Keratinocyte (primary cell): ENCODE data around the gene RGS6. TPM values are rescaled to one million over a fixed set of nuclear protein-coding genes. Genes with fewer than 3 reads are reported as not detected.

Source experiments
- DNase-seq: peaks from one replicate; pipeline ENCODE4 v3.0.0-alpha.2; 2011; ENCODE audit warnings: low read depth, missing footprints, low spot score
- FAIRE-seq: peaks from 2 replicates; lab custom pipeline; 2011; peaks lifted over from hg19 to GRCh38; lab: Jason Lieb, UNC
- H2AFZ ChIP-seq: 2 replicates; pipeline ENCODE4 v1.6.0; 2012; ENCODE audit warnings: low read length, control low read depth, inconsistent platforms; ENCODE audit not compliant: control insufficient read depth
- H3K27ac ChIP-seq: 2 replicates; pipeline ENCODE4 v1.5.1; 2011; ENCODE audit warnings: low read length; ENCODE audit not compliant: control insufficient read depth, insufficient read depth
- H3K27me3 ChIP-seq: 3 replicates; pipeline ENCODE4 v1.6.0; 2011; ENCODE audit warnings: low read length; ENCODE audit not compliant: control insufficient read depth, insufficient read depth; ENCODE audit errors: extremely low read depth
- H3K36me3 ChIP-seq, 2 experiments: 2 replicates in 1 of 2; 3 replicates in 1 of 2; pipeline ENCODE4 v1.5.1; 2011; ENCODE audit warnings: low read length in 2 of 2, mild to moderate bottlenecking in 1 of 2; ENCODE audit not compliant: control insufficient read depth in 2 of 2, insufficient read depth in 2 of 2; ENCODE audit errors: extremely low read depth in 1 of 2
- H3K4me1 ChIP-seq: 3 replicates; pipeline ENCODE4 v1.5.1; 2011; ENCODE audit warnings: low read length; ENCODE audit not compliant: control insufficient read depth, insufficient read depth; ENCODE audit errors: extremely low read depth
- H3K4me2 ChIP-seq: 3 replicates; pipeline ENCODE4 v1.6.0; 2011; ENCODE audit warnings: low read depth, low read length; ENCODE audit not compliant: control insufficient read depth, insufficient read depth; ENCODE audit errors: extremely low read depth
- H3K4me3 ChIP-seq, 3 experiments: fragments of 200-600 bp in 1 of 3; sonication (generic) in 1 of 3; 2 replicates in 2 of 3; 3 replicates in 1 of 3; pipeline ENCODE4 v1.5.1; 2011 to 2016; ENCODE audit warnings: low read length in 3 of 3, mild to moderate bottlenecking in 3 of 3, control low read depth in 2 of 3, inconsistent platforms in 1 of 3, low read depth in 1 of 3, mixed read lengths in 1 of 3, mixed run types in 1 of 3, moderate library complexity in 1 of 3; ENCODE audit not compliant: control insufficient read depth in 2 of 3, insufficient read depth in 2 of 3; ENCODE audit errors: extremely low read depth in 1 of 3
- H3K79me2 ChIP-seq: 2 replicates; pipeline ENCODE4 v1.6.0; 2012; ENCODE audit warnings: low read length; ENCODE audit not compliant: control insufficient read depth, insufficient read depth
- H3K9ac ChIP-seq: 3 replicates; pipeline ENCODE4 v1.6.0; 2011; ENCODE audit warnings: low read length; ENCODE audit not compliant: control insufficient read depth, insufficient read depth; ENCODE audit errors: extremely low read depth
- H3K9me1 ChIP-seq: 3 replicates; pipeline ENCODE4 v1.6.0; 2011; ENCODE audit warnings: low read length; ENCODE audit not compliant: control insufficient read depth, insufficient read depth; ENCODE audit errors: extremely low read depth
- H3K9me3 ChIP-seq: 2 replicates; pipeline ENCODE4 v1.5.1; 2012; ENCODE audit warnings: low read depth, low read length; ENCODE audit not compliant: control insufficient read depth
- H4K20me1 ChIP-seq: 3 replicates; pipeline ENCODE4 v1.6.0; 2011; ENCODE audit warnings: low read length; ENCODE audit not compliant: control insufficient read depth, insufficient read depth; ENCODE audit errors: extremely low read depth
- CTCF ChIP-seq, 3 experiments: IDR thresholded peaks in 1 of 3; conservative IDR thresholded peaks in 1 of 3; optimal IDR thresholded peaks in 1 of 3; 2 replicates in 2 of 3; 3 replicates in 1 of 3; pipeline versions ENCODE3 to v1.5.1; 2011; ENCODE audit warnings: low read length in 3 of 3, mild to moderate bottlenecking in 3 of 3, moderate library complexity in 2 of 3, control low read depth in 1 of 3, inconsistent platforms in 1 of 3; ENCODE audit not compliant: insufficient read depth in 2 of 3; ENCODE audit errors: extremely low read depth in 1 of 3
- EZH2 ChIP-seq: IDR thresholded peaks from one replicate; pipeline ENCODE4 v1.6.1; 2012; ENCODE audit warnings: inconsistent platforms, mild to moderate bottlenecking, low read length, moderate library complexity
- dilution Hi-C: fragments of 300-500 bp; cut with MboI; formaldehyde crosslinking; loops from one replicate; pipeline ENCODE4 v1.7.0; 2020; ENCODE audit warnings: low sequenced_read_pairs; ENCODE audit not compliant: extremely low pct_ligation_motif_present
- polyA plus RNA-seq, 5 experiments: library from polyadenylated mRNA; depleted of rRNA in 3 of 5; stranded (reverse) in 3 of 5; stranded (forward) in 1 of 5; unstranded in 1 of 5; fragments of >200 nt; gene quantifications; 1 replicate in 1 of 5; 2 replicates in 3 of 5; 3 replicates in 1 of 5; pipeline versions ENCODE4 v1.2.1 to v1.2.3, GENCODE V29; 2011 to 2012; ENCODE audit warnings: missing spikeins in 2 of 5, low read depth in 1 of 5, low replicate concordance in 1 of 5

The RGS6 gene
- polyA plus RNA-seq, 1 donor (not counting 4 experiments of a cell fraction or from before 2014, with no cell fraction given), result not detected

DNA sequence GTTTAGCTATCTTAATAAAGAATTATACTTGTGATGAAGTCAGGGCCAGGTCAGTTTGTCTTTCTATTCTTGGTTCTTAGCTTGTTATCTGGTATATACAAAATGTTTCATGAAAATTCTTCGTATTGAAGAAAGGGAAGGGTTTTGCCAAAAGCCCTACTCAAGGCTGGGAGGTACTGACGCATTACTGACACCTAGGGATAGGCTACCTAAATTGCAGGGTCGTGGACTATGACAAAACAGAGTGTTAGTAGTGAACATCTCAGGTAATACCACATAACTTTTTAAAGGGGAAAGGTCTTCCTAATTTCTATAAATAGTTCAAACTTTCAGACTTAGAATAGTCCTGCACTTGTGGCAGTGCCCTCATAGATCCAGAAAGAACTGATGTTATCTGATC lies 246.3 kb downstream of the RGS6 start:
- H4K20me1 ChIP-seq, result no peaks in the 10 kb centered on the region
- dilution Hi-C loops, result no loop called here
- no peak overlapping the region for H3K9ac ChIP-seq
- DNase-seq, result no peak
- FAIRE-seq, result no peak
- no peaks in the 10 kb centered on the region for H3K9me1 ChIP-seq
- no peaks in the 10 kb centered on the region for H3K79me2 ChIP-seq
- no peak overlapping the region for H2AFZ ChIP-seq
- TF ChIP-seq CTCF (optimal IDR thresholded peaks at IDR 0.05 in 1 of 3, IDR thresholded peaks at IDR 0.05 in 1 of 3, conservative IDR thresholded peaks at IDR 0.05 in 1 of 3; ENCODE audit: extremely low read depth in 1 of 3, insufficient read depth in 2 of 3, low read length in 3 of 3), result no peak
- no peak for TF ChIP-seq EZH2
- no peaks in the 10 kb centered on the region for H3K9me3 ChIP-seq
- H3K27me3 ChIP-seq, result no peaks in the 10 kb centered on the region
- H3K27ac ChIP-seq, result no peak overlapping the region
- no peak overlapping the region for H3K4me2 ChIP-seq
- no peaks in the 10 kb centered on the region for H3K36me3 ChIP-seq
- no peak overlapping the region for H3K4me3 ChIP-seq
- H3K4me1 ChIP-seq, result no peaks in the 10 kb centered on the region

DNA sequence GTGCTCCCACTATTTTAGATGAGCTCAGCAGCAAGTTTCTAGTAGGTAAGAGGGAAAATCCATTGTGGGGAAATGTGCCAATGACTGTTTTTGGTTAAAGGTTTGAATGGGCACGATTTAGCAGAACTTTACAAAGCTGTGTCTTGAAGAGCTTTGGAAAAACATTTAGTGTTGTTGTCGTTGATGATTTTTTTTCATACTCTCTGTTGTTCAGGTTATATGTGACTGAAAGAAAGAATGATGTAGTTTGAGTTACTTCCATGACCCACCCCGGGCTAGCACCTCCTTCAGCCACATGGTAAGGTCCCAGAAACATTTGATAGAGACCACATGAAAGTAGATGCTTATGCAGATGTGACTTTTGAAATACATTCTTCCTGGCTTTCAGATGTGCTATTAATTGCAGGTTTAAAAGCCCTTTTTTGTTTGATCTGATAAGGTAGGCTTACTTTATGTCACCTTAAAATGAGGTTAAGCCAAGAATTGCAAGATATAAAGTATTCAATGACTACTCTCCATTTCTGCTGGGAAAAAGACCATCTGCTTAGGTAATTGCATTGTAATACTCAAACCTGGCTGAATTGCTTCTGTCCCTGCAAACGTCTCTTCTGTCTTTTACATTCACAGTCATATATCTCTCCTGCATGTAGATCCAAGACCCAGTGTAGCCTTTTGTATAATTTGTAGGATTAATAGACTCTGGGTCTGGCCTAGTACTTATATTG lies 250.6 kb downstream of the RGS6 start:
- Histone ChIP-seq H3K27ac (no peak overlapping the region), H3K36me3 (no peaks in the 10 kb centered on the region), H3K27me3 (no peaks in the 10 kb centered on the region), H3K9me3 (peaks cover 2% of the 10 kb centered on the region), H3K4me2 (no peak overlapping the region), H3K4me1 (no peaks in the 10 kb centered on the region), H3K9me1 (no peaks in the 10 kb centered on the region), H3K79me2 (no peaks in the 10 kb centered on the region), H4K20me1 (no peaks in the 10 kb centered on the region), H2AFZ (no peak overlapping the region), H3K9ac (no peak overlapping the region), H3K4me3 (no peak overlapping the region)
- DNase-seq (no peak), FAIRE-seq (no peak)
- dilution Hi-C loops, result no loop called here
- TF ChIP-seq EZH2, result no peak
- TF ChIP-seq CTCF (optimal IDR thresholded peaks at IDR 0.05 in 1 of 3, IDR thresholded peaks at IDR 0.05 in 1 of 3, conservative IDR thresholded peaks at IDR 0.05 in 1 of 3; ENCODE audit: extremely low read depth in 1 of 3, insufficient read depth in 2 of 3, low read length in 3 of 3), result no peak
